Liver (tissue), 3 donors: Measurements from ENCODE around the gene FRK.

Source experiments
- ATF3 ChIP-seq: IDR thresholded peaks from 2 replicates; pipeline ENCODE4 v1.6.1; 2016; ENCODE audit warnings: antibody characterized with exemption
- CTCF ChIP-seq: fragments of 150-350 bp; IDR thresholded peaks from 2 replicates; pipeline ENCODE4 v1.5.1; 2017; ENCODE audit warnings: improper control_type of control experiment, low read depth, low read length; ENCODE audit not compliant: missing input control
- MAX ChIP-seq: IDR thresholded peaks from 2 replicates; pipeline ENCODE4 v1.6.1; 2016; ENCODE audit warnings: antibody characterized with exemption
- REST ChIP-seq: IDR thresholded peaks from 2 replicates; pipeline ENCODE4 v1.6.1; 2016; ENCODE audit warnings: antibody characterized with exemption, mild to moderate bottlenecking
- TAF1 ChIP-seq: conservative IDR thresholded peaks from 2 replicates; pipeline ENCODE4 v1.6.1; 2016; ENCODE audit warnings: antibody characterized with exemption, mild to moderate bottlenecking
- donor health status: healthy.
- donor health status: healthy.

- TF ChIP-seq CTCF (no peak), REST (no peak), MAX (no peak), ATF3 (no peak), TAF1 (no peak)
Observed at GRCh38 chr6:116066789-116067188, 6.1 kb upstream of the FRK start.
